GM12878 (cell line): ENCODE results near the gene FADS3. TPM values are rescaled to one million over a fixed set of nuclear protein-coding genes. Genes with fewer than 3 reads are reported as not detected.

Source experiments
- ATF7 ChIP-seq: fragments of 450-650 bp; IDR thresholded peaks from 2 replicates; pipeline ENCODE4 v1.6.1; 2016; ENCODE audit warnings: low read depth, mild to moderate bottlenecking
- BMI1 ChIP-seq: fragments of 450-650 bp; IDR thresholded peaks from 2 replicates; pipeline ENCODE4 v1.6.1; 2016; ENCODE audit warnings: mild to moderate bottlenecking, moderate library complexity, borderline replicate concordance
- CREM ChIP-seq: IDR thresholded peaks from 2 replicates; pipeline ENCODE4 v1.6.1; 2014; ENCODE audit warnings: antibody characterized with exemption, low read depth
- E4F1 ChIP-seq: fragments of 450-650 bp; IDR thresholded peaks from 2 replicates; pipeline ENCODE4 v1.6.1; 2018; ENCODE audit warnings: borderline replicate concordance, mild to moderate bottlenecking; ENCODE audit not compliant: partially characterized antibody
- EED ChIP-seq: sonication (generic); IDR thresholded peaks from 2 replicates; pipeline ENCODE4 v1.6.1; 2016; ENCODE audit warnings: antibody characterized with exemption, low read depth
- IRF4 ChIP-seq: IDR thresholded peaks from 2 replicates; pipeline ENCODE4 v1.6.1; 2011; ENCODE audit warnings: low read depth, low read length
- JUND ChIP-seq: IDR thresholded peaks from 2 replicates; pipeline ENCODE4 v1.6.1; 2012; ENCODE audit warnings: low read depth, mild to moderate bottlenecking, low read length, improper control_type of control experiment, moderate library complexity
- MYB ChIP-seq: fragments of 150-350 bp; IDR thresholded peaks from 2 replicates; pipeline ENCODE4 v1.6.1; 2014; ENCODE audit warnings: mild to moderate bottlenecking, low read depth, low read length, borderline replicate concordance
- NR2C2 ChIP-seq: IDR thresholded peaks from 2 replicates; pipeline ENCODE4 v1.6.1; 2011; ENCODE audit warnings: borderline replicate concordance, low read depth; ENCODE audit not compliant: control insufficient read depth, insufficient read length
- POLR2AphosphoS2 ChIP-seq: IDR thresholded peaks from 2 replicates; pipeline ENCODE4 v1.6.1; 2011; ENCODE audit warnings: low read depth, mild to moderate bottlenecking, low read length, improper control_type of control experiment, moderate library complexity
- YBX1 ChIP-seq: fragments of 450-650 bp; IDR thresholded peaks from 2 replicates; pipeline ENCODE4 v1.6.1; 2016; ENCODE audit warnings: antibody characterized with exemption
- ZZZ3 ChIP-seq: IDR thresholded peaks from 2 replicates; pipeline ENCODE4 v1.6.1; 2011; ENCODE audit warnings: low read depth; ENCODE audit not compliant: control insufficient read depth, insufficient read length
- polyA plus RNA-seq, 11 experiments: library from polyadenylated mRNA; depleted of rRNA in 4 of 11; unstranded in 6 of 11; stranded (reverse) in 5 of 11; fragments of >200 nt; fragmentation: Nextera tagmentation in 4 of 11; fragmentation: Illumina TruSeq in 1 of 11; extraction: Ambion mirVana in 4 of 11; extraction: Trizol in 1 of 11; gene quantifications; 1 replicate in 1 of 11; 2 replicates in 10 of 11; pipeline versions ENCODE4 v1.2.1 to v1.2.3, GENCODE V29; 2011 to 2016; ENCODE audit warnings: inconsistent platforms in 2 of 11, missing spikeins in 2 of 11, low read depth in 1 of 11
- total RNA-seq, 4 experiments: library from RNA; depleted of rRNA in 3 of 4; stranded (reverse); fragments of >200 nt in 3 of 4; fragmentation: Illumina TruSeq in 1 of 4; extraction: Trizol in 1 of 4; gene quantifications; 2 replicates each; pipeline versions ENCODE4 v1.2.1 to v1.2.3, GENCODE V29; 2013 to 2021
- TF ChIP-seq, protein P1 (sequence below): IDR thresholded peaks from 2 replicates; pipeline ENCODE4 v1.6.1; 2011; ENCODE audit warnings: borderline replicate concordance, low read depth, mild to moderate bottlenecking, moderate library complexity, low read length; ENCODE audit not compliant: insufficient read depth, poor library complexity, severe bottlenecking
- TF ChIP-seq, protein P2 (sequence below): fragments of 150-350 bp; IDR thresholded peaks from 2 replicates; pipeline ENCODE4 v1.6.1; 2016; ENCODE audit warnings: low read depth, low read length

Gene FADS3
- total and polyA plus RNA-seq, 10 of the 15 experiments (the other 5 are each of a cell fraction or from before 2014, with no cell fraction given): 0.23 to 8.1 (median 4.2) TPM

DNA sequence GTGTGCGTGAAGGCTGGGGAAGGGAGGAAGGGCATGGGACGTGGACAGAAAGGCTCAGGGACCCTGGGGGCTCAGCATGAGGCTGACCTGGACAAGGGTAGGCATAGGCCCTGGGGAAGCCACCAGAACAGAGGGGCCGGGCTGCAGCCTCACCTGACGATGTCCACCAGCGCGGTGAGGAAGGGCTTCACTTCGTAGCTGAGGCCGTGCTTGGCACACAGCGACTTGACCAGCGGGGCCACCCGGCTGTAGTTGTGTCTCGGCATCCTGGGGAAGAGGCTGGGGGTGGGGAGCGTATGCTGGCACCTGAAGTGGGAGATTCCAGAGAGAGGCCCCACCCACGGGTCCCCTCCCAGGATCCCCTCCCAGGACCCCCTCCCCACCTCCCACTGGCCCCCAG lies 15.6 kb downstream of the FADS3 start (continued):
- TF ChIP-seq, protein P1, sequence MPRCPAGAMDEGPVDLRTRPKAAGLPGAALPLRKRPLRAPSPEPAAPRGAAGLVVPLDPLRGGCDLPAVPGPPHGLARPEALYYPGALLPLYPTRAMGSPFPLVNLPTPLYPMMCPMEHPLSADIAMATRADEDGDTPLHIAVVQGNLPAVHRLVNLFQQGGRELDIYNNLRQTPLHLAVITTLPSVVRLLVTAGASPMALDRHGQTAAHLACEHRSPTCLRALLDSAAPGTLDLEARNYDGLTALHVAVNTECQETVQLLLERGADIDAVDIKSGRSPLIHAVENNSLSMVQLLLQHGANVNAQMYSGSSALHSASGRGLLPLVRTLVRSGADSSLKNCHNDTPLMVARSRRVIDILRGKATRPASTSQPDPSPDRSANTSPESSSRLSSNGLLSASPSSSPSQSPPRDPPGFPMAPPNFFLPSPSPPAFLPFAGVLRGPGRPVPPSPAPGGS: no peak
- TF ChIP-seq JUND (no peak), IRF4 (no peak), E4F1 (no peak), MYB (no peak), EED (no peak), YBX1 (no peak), ZZZ3 (no peak), CREM (no peak), BMI1 (no peak), ATF7 (no peak), POLR2AphosphoS2 (no peak), NR2C2 (no peak)
- TF ChIP-seq, protein P2, sequence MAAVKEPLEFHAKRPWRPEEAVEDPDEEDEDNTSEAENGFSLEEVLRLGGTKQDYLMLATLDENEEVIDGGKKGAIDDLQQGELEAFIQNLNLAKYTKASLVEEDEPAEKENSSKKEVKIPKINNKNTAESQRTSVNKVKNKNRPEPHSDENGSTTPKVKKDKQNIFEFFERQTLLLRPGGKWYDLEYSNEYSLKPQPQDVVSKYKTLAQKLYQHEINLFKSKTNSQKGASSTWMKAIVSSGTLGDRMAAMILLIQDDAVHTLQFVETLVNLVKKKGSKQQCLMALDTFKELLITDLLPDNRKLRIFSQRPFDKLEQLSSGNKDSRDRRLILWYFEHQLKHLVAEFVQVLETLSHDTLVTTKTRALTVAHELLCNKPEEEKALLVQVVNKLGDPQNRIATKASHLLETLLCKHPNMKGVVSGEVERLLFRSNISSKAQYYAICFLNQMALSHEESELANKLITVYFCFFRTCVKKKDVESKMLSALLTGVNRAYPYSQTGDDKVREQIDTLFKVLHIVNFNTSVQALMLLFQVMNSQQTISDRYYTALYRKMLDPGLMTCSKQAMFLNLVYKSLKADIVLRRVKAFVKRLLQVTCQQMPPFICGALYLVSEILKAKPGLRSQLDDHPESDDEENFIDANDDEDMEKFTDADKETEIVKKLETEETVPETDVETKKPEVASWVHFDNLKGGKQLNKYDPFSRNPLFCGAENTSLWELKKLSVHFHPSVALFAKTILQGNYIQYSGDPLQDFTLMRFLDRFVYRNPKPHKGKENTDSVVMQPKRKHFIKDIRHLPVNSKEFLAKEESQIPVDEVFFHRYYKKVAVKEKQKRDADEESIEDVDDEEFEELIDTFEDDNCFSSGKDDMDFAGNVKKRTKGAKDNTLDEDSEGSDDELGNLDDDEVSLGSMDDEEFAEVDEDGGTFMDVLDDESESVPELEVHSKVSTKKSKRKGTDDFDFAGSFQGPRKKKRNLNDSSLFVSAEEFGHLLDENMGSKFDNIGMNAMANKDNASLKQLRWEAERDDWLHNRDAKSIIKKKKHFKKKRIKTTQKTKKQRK: no peak
